GM23338 (cell line): Measurements from ENCODE around the gene HACD1. TPM values are rescaled to one million over a fixed set of nuclear protein-coding genes. Genes with fewer than 3 reads are reported as not detected.
A peak's percentile ranks its signal among the peaks of the same experiment; 100 is the strongest.

ENCODE experiments used
- ATAC-seq: fragments of 200-7000 bp; cut with Tn5 transposase; 3 replicates; pipeline ENCODE4 v1.9.1; 2020
- DNase-seq: peaks from one replicate; pipeline ENCODE4 v3.0.0-alpha.2; 2015; ENCODE audit warnings: low spot score
- H2AFZ ChIP-seq: fragments of 200-600 bp; sonication (generic); 2 replicates; pipeline ENCODE4 v1.8.0; 2016; ENCODE audit warnings: antibody characterized with exemption, mild to moderate bottlenecking, moderate library complexity
- H3F3A ChIP-seq: fragments of 200-600 bp; sonication (generic); replicated peaks from 2 replicates; pipeline ENCODE4 v1.8.0; 2017; ENCODE audit warnings: antibody characterized with exemption, mixed run types, low read depth
- H3K27ac ChIP-seq: fragments of 200-600 bp; sonication (generic); 2 replicates; pipeline ENCODE4 v1.6.1; 2016; ENCODE audit warnings: low read depth
- H3K27me3 ChIP-seq: fragments of 200-600 bp; sonication (generic); 2 replicates; pipeline ENCODE4 v1.8.0; 2016; ENCODE audit warnings: mild to moderate bottlenecking, mixed run types, moderate library complexity; ENCODE audit not compliant: insufficient read depth
- H3K36me3 ChIP-seq: fragments of 200-600 bp; sonication (generic); 2 replicates; pipeline ENCODE4 v1.8.0; 2016; ENCODE audit warnings: mild to moderate bottlenecking; ENCODE audit not compliant: insufficient read depth
- H3K4me1 ChIP-seq: fragments of 200-600 bp; sonication (generic); 2 replicates; pipeline ENCODE4 v1.8.0; 2016; ENCODE audit warnings: mild to moderate bottlenecking, moderate library complexity; ENCODE audit not compliant: insufficient read depth
- H3K4me2 ChIP-seq: fragments of 200-600 bp; sonication (generic); 2 replicates; pipeline ENCODE4 v1.7.1; 2017; ENCODE audit warnings: mixed run types
- H3K4me3 ChIP-seq: fragments of 200-600 bp; sonication (generic); 2 replicates; pipeline ENCODE4 v1.6.1; 2016; ENCODE audit warnings: mixed run types
- H3K79me2 ChIP-seq: fragments of 200-600 bp; sonication (generic); replicated peaks from 2 replicates; pipeline ENCODE4 v1.8.0; 2017; ENCODE audit warnings: mild to moderate bottlenecking; ENCODE audit not compliant: insufficient read depth
- H3K9me2 ChIP-seq: fragments of 200-600 bp; sonication (generic); 2 replicates; pipeline ENCODE4 v1.8.0; 2017; ENCODE audit not compliant: insufficient read depth
- H4K20me1 ChIP-seq: fragments of 200-600 bp; sonication (generic); replicated peaks from 2 replicates; pipeline ENCODE4 v1.8.0; 2017; ENCODE audit warnings: mild to moderate bottlenecking; ENCODE audit not compliant: insufficient read depth
- H3K27ac Mint-ChIP-seq: 2 replicates; pipeline ENCODE4 v1.8.0; 2020; ENCODE audit warnings: inconsistent platforms, mild to moderate bottlenecking, moderate library complexity, mixed read lengths
- H3K27me3 Mint-ChIP-seq: 3 replicates; pipeline ENCODE4 v1.8.0; 2022; ENCODE audit warnings: low read depth, mild to moderate bottlenecking, moderate library complexity, mixed read lengths, inconsistent platforms; ENCODE audit not compliant: insufficient read depth, poor library complexity
- H3K36me3 Mint-ChIP-seq: 3 replicates; pipeline ENCODE4 v1.8.0; 2021; ENCODE audit warnings: low read depth, mild to moderate bottlenecking, inconsistent platforms, moderate library complexity, mixed read lengths
- H3K4me1 Mint-ChIP-seq: 3 replicates; pipeline ENCODE4 v1.8.0; 2020; ENCODE audit warnings: mild to moderate bottlenecking, inconsistent platforms, mixed read lengths
- H3K4me3 Mint-ChIP-seq: 3 replicates; pipeline ENCODE4 v1.8.0; 2021; ENCODE audit warnings: moderate library complexity, mild to moderate bottlenecking, inconsistent platforms, mixed read lengths
- H3K9me3 Mint-ChIP-seq: 3 replicates; pipeline ENCODE4 v1.8.0; 2020; ENCODE audit warnings: moderate library complexity, mild to moderate bottlenecking, inconsistent platforms, mixed read lengths
- CREB1 ChIP-seq: fragments of 250-450 bp; sonication (Bioruptor Pico); IDR thresholded peaks from 2 replicates; pipeline ENCODE4 v1.5.0; 2020; ENCODE audit warnings: low read depth, mild to moderate bottlenecking, moderate library complexity
- EZH2 ChIP-seq: fragments of 200-600 bp; sonication (generic); IDR thresholded peaks from one replicate; pipeline ENCODE4 v1.8.0; 2017; ENCODE audit warnings: antibody characterized with exemption, mild to moderate bottlenecking, low read depth; ENCODE audit not compliant: unreplicated experiment
- EZH2phosphoT487 ChIP-seq: fragments of 200-600 bp; sonication (generic); IDR thresholded peaks from one replicate; pipeline ENCODE4 v1.8.1; 2018; ENCODE audit warnings: antibody characterized with exemption; ENCODE audit not compliant: unreplicated experiment
- JUNB ChIP-seq: IDR thresholded peaks from one replicate; pipeline ENCODE4 v1.6.1; 2016; ENCODE audit warnings: antibody characterized with exemption; ENCODE audit not compliant: unreplicated experiment
- STAT1 ChIP-seq: IDR thresholded peaks from one replicate; pipeline ENCODE4 v1.6.1; 2016; ENCODE audit warnings: antibody characterized with exemption; ENCODE audit not compliant: unreplicated experiment
- ZNF114 ChIP-seq: fragments of 250-450 bp; sonication (Bioruptor Pico); IDR thresholded peaks from 2 replicates; pipeline ENCODE4 v1.5.0; 2020; ENCODE audit warnings: mild to moderate bottlenecking, moderate library complexity
- polyA plus RNA-seq: library from polyadenylated mRNA; unstranded; fragments of >200 nt; fragmentation: Nextera tagmentation; extraction: Ambion mirVana; gene quantifications from 2 replicates; pipeline ENCODE4 v1.2.1, GENCODE V29; 2016
- total RNA-seq: library from RNA; depleted of rRNA; stranded (reverse); fragments of >200 nt; shearing (Covaris generic); gene quantifications from 2 replicates; pipeline ENCODE4 v1.2.3, GENCODE V29; 2014
- TF ChIP-seq, protein P1 (sequence below), 2 experiments: fragments of 200-600 bp in 1 of 2; sonication (generic) in 1 of 2; conservative IDR thresholded peaks; 2 replicates each; pipeline versions ENCODE4 v1.5.1 to v1.6.1; 2016 to 2017; ENCODE audit warnings: antibody characterized with exemption in 2 of 2, low read depth in 2 of 2, mild to moderate bottlenecking in 2 of 2, moderate library complexity in 1 of 2
- TF ChIP-seq, protein P2 (sequence below): IDR thresholded peaks from one replicate; pipeline ENCODE4 v1.6.1; 2018; ENCODE audit warnings: antibody characterized with exemption; ENCODE audit not compliant: unreplicated experiment
- TF ChIP-seq, protein P3 (sequence below): fragments of 250-450 bp; sonication (Bioruptor Pico); IDR thresholded peaks from 2 replicates; pipeline ENCODE4 v1.5.0; 2020; ENCODE audit warnings: mild to moderate bottlenecking, moderate library complexity
- TF ChIP-seq, protein P4 (sequence below): IDR thresholded peaks from 2 replicates; pipeline ENCODE4 v1.6.1; 2016; ENCODE audit warnings: antibody characterized with exemption

Gene HACD1
- total and polyA plus RNA-seq, 2 experiments from 2014 or later = 32.2 to 66.2 TPM

- peaks cover 97% of the 10 kb centered on the region for H3K79me2 ChIP-seq
- Mint-ChIP-seq H3K27ac (peak overlapping the region; percentile 94), H3K27me3 (no peaks in the 10 kb centered on the region), H3K9me3 (peaks cover 20% of the 10 kb centered on the region), H3K4me1 (peaks cover 22% of the 10 kb centered on the region), H3K4me3 (peak overlapping the region; percentile 51), H3K36me3 (peaks cover 38% of the 10 kb centered on the region)
- no peak for DNase-seq
- H2AFZ ChIP-seq = no peak overlapping the region
- peak overlapping the region; percentile 45 for H3K4me3 ChIP-seq
- ATAC-seq = peak; percentile 44
- TF ChIP-seq ZNF114 (CRISPR knock-in tag) = no peak
- TF ChIP-seq EZH2phosphoT487 = no peak
- TF ChIP-seq CREB1 = no peak
- TF ChIP-seq, protein P1, sequence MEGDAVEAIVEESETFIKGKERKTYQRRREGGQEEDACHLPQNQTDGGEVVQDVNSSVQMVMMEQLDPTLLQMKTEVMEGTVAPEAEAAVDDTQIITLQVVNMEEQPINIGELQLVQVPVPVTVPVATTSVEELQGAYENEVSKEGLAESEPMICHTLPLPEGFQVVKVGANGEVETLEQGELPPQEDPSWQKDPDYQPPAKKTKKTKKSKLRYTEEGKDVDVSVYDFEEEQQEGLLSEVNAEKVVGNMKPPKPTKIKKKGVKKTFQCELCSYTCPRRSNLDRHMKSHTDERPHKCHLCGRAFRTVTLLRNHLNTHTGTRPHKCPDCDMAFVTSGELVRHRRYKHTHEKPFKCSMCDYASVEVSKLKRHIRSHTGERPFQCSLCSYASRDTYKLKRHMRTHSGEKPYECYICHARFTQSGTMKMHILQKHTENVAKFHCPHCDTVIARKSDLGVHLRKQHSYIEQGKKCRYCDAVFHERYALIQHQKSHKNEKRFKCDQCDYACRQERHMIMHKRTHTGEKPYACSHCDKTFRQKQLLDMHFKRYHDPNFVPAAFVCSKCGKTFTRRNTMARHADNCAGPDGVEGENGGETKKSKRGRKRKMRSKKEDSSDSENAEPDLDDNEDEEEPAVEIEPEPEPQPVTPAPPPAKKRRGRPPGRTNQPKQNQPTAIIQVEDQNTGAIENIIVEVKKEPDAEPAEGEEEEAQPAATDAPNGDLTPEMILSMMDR (conservative IDR thresholded peaks at IDR 0.05; ENCODE audit: low read depth in 2 of 2) = no peak
- no peak for TF ChIP-seq EZH2
- no peak for TF ChIP-seq JUNB
- no peak for TF ChIP-seq STAT1
- H3K4me2 ChIP-seq = peak overlapping the region; percentile 61
- H3F3A ChIP-seq = no peaks in the 10 kb centered on the region; the same call in 1 of the 2 replicates
- no peaks in the 10 kb centered on the region for H4K20me1 ChIP-seq
- peaks cover 39% of the 10 kb centered on the region for H3K4me1 ChIP-seq
- H3K27ac ChIP-seq = peak overlapping the region; percentile 97
- no peaks in the 10 kb centered on the region for H3K9me2 ChIP-seq
- H3K36me3 ChIP-seq = peaks cover 6% of the 10 kb centered on the region; the same call in 1 of the 2 replicates
- H3K27me3 ChIP-seq = no peaks in the 10 kb centered on the region
Observed at GRCh38 chr10:17650416-17650815, 33.2 kb upstream of the HACD1 start.

- Histone ChIP-seq H3F3A (no peaks in the 10 kb centered on the region; the same call in 1 of the 2 replicates), H3K9me2 (no peaks in the 10 kb centered on the region), H3K4me2 (peak overlapping the region; percentile 61; the same call in 1 of the 2 replicates), H3K27me3 (no peaks in the 10 kb centered on the region), H3K27ac (peak overlapping the region; percentile 97; the same call in 1 of the 2 replicates), H3K79me2 (peaks cover 97% of the 10 kb centered on the region), H3K4me1 (peaks cover 43% of the 10 kb centered on the region), H4K20me1 (no peaks in the 10 kb centered on the region), H3K4me3 (no peak overlapping the region), H3K36me3 (peaks cover 6% of the 10 kb centered on the region; the same call in 1 of the 2 replicates), H2AFZ (no peak overlapping the region)
- H3K9me3 Mint-ChIP-seq = peaks cover 20% of the 10 kb centered on the region
- H3K27ac Mint-ChIP-seq = peak overlapping the region; percentile 94; the same call in 1 of the 2 replicates
- no peaks in the 10 kb centered on the region for H3K27me3 Mint-ChIP-seq
- peaks cover 26% of the 10 kb centered on the region for H3K4me1 Mint-ChIP-seq
- peaks cover 33% of the 10 kb centered on the region for H3K36me3 Mint-ChIP-seq
- DNase-seq = no peak
- ATAC-seq = no peak
- no peak overlapping the region for H3K4me3 Mint-ChIP-seq
- TF ChIP-seq, protein P2, sequence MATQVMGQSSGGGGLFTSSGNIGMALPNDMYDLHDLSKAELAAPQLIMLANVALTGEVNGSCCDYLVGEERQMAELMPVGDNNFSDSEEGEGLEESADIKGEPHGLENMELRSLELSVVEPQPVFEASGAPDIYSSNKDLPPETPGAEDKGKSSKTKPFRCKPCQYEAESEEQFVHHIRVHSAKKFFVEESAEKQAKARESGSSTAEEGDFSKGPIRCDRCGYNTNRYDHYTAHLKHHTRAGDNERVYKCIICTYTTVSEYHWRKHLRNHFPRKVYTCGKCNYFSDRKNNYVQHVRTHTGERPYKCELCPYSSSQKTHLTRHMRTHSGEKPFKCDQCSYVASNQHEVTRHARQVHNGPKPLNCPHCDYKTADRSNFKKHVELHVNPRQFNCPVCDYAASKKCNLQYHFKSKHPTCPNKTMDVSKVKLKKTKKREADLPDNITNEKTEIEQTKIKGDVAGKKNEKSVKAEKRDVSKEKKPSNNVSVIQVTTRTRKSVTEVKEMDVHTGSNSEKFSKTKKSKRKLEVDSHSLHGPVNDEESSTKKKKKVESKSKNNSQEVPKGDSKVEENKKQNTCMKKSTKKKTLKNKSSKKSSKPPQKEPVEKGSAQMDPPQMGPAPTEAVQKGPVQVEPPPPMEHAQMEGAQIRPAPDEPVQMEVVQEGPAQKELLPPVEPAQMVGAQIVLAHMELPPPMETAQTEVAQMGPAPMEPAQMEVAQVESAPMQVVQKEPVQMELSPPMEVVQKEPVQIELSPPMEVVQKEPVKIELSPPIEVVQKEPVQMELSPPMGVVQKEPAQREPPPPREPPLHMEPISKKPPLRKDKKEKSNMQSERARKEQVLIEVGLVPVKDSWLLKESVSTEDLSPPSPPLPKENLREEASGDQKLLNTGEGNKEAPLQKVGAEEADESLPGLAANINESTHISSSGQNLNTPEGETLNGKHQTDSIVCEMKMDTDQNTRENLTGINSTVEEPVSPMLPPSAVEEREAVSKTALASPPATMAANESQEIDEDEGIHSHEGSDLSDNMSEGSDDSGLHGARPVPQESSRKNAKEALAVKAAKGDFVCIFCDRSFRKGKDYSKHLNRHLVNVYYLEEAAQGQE = no peak
- TF ChIP-seq, protein P3, sequence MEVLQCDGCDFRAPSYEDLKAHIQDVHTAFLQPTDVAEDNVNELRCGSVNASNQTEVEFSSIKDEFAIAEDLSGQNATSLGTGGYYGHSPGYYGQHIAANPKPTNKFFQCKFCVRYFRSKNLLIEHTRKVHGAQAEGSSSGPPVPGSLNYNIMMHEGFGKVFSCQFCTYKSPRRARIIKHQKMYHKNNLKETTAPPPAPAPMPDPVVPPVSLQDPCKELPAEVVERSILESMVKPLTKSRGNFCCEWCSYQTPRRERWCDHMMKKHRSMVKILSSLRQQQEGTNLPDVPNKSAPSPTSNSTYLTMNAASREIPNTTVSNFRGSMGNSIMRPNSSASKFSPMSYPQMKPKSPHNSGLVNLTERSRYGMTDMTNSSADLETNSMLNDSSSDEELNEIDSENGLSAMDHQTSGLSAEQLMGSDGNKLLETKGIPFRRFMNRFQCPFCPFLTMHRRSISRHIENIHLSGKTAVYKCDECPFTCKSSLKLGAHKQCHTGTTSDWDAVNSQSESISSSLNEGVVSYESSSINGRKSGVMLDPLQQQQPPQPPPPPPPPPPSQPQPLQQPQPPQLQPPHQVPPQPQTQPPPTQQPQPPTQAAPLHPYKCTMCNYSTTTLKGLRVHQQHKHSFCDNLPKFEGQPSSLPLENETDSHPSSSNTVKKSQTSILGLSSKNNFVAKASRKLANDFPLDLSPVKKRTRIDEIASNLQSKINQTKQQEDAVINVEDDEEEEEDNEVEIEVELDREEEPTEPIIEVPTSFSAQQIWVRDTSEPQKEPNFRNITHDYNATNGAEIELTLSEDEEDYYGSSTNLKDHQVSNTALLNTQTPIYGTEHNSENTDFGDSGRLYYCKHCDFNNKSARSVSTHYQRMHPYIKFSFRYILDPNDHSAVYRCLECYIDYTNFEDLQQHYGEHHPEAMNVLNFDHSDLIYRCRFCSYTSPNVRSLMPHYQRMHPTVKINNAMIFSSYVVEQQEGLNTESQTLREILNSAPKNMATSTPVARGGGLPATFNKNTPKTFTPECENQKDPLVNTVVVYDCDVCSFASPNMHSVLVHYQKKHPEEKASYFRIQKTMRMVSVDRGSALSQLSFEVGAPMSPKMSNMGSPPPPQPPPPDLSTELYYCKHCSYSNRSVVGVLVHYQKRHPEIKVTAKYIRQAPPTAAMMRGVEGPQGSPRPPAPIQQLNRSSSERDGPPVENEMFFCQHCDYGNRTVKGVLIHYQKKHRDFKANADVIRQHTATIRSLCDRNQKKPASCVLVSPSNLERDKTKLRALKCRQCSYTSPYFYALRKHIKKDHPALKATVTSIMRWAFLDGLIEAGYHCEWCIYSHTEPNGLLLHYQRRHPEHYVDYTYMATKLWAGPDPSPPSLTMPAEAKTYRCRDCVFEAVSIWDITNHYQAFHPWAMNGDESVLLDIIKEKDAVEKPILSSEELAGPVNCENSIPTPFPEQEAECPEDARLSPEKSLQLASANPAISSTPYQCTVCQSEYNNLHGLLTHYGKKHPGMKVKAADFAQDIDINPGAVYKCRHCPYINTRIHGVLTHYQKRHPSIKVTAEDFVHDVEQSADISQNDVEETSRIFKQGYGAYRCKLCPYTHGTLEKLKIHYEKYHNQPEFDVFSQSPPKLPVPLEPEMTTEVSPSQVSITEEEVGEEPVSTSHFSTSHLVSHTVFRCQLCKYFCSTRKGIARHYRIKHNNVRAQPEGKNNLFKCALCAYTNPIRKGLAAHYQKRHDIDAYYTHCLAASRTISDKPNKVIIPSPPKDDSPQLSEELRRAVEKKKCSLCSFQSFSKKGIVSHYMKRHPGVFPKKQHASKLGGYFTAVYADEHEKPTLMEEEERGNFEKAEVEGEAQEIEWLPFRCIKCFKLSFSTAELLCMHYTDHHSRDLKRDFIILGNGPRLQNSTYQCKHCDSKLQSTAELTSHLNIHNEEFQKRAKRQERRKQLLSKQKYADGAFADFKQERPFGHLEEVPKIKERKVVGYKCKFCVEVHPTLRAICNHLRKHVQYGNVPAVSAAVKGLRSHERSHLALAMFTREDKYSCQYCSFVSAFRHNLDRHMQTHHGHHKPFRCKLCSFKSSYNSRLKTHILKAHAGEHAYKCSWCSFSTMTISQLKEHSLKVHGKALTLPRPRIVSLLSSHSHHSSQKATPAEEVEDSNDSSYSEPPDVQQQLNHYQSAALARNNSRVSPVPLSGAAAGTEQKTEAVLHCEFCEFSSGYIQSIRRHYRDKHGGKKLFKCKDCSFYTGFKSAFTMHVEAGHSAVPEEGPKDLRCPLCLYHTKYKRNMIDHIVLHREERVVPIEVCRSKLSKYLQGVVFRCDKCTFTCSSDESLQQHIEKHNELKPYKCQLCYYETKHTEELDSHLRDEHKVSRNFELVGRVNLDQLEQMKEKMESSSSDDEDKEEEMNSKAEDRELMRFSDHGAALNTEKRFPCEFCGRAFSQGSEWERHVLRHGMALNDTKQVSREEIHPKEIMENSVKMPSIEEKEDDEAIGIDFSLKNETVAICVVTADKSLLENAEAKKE (CRISPR knock-in tag) = no peak
- TF ChIP-seq, protein P4, sequence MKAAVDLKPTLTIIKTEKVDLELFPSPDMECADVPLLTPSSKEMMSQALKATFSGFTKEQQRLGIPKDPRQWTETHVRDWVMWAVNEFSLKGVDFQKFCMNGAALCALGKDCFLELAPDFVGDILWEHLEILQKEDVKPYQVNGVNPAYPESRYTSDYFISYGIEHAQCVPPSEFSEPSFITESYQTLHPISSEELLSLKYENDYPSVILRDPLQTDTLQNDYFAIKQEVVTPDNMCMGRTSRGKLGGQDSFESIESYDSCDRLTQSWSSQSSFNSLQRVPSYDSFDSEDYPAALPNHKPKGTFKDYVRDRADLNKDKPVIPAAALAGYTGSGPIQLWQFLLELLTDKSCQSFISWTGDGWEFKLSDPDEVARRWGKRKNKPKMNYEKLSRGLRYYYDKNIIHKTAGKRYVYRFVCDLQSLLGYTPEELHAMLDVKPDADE = no peak
Observed at GRCh38 chr10:17649836-17650235, 32.7 kb upstream of the HACD1 start.
